Head of caudate nucleus (tissue), 42 donors: ENCODE results near the gene INPP4A.
"Not testable (repeated sequence)": the region's sequence is repeated elsewhere in the genome, so short reads cannot be mapped to it uniquely, and the experiment has no call there.

Experiments
- DNase-seq, 42 donors: peaks; one replicate each; pipeline versions ENCODE4 v3.0.0 to v3.0.0-alpha.2; 2020 to 2021; ENCODE audit warnings: mixed read lengths in 7 of 42
- intact Hi-C: fragments of 100-400 bp; cut with DNase I; formaldehyde crosslinking; loops from one replicate; pipeline ENCODE4 v1.15.0; 2022

Gene INPP4A

DNA sequence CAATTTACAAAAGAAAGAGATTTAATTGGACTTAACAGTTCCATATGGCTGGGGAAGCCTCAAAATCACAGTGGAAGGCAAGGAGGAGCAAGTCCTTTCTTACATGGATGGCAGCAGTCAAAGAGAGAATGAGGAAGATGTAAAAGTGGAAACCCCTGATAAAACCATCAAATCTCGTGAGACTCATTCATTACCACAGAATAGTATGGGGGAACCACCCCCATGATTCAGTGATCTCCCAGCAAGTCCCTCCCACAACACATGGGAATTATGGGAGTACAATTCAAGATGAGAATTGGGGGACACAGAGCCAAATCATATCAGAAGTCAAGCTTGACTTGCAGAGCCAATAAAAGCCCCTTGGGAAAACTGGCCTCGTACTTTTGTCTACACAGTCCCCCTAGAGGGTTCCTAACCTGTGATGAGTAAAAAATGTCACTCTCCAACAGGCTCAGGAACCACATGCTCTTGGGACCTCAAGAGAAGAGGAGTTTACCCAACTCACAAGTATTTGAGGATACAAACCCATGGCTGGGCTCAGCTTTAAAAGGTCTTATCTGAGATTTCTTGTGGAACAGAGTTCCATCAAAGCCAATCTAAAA lies 11.2 kb upstream of the INPP4A start:
- intact Hi-C loops: no loop called here
- no peak for DNase-seq

DNA sequence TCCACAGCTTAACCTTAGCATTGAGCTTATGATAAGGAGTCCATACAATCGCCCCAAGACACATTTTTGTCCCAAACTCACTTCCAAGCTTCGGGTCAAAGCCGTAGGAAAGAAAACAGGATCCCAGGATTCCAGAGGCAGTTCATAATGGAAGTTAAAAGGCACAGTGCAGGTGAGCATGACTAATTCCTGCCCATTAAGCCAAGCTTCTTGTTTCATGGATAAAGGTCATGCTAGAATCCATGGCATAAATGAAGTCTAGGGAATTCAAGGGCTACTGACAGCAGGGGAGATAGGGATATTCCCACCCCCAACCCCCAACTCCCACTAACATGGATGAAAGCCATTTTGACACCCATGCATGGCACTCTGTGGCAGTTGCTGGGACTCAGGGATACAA lies 10.2 kb upstream of the INPP4A start:
- DNase-seq: peak in 1 of 42 donors; percentile 7
- intact Hi-C loops: no loop called here

DNA sequence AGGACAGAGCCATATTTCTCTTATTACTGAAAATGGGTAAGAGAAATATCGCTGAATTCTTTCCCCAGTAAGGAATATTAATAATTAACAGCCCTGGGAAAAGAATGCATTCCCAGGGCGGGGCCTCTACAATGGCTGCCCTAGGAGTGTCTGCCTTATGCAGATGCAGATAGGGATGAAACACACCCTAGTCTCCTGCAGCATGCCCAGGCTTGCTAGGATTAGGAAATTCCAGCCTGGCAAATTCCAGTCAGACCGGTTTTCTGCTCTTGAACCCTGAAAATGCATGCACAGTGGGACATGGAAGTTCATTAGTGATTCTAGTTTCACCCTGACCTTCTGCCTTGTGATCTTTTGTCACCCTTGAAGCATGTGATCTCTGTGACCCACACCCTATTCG lies 9.0 kb upstream of the INPP4A start:
- intact Hi-C loops: not testable (repeated sequence)
- peak in 1 of 42 donors; percentile 8 for DNase-seq

DNA sequence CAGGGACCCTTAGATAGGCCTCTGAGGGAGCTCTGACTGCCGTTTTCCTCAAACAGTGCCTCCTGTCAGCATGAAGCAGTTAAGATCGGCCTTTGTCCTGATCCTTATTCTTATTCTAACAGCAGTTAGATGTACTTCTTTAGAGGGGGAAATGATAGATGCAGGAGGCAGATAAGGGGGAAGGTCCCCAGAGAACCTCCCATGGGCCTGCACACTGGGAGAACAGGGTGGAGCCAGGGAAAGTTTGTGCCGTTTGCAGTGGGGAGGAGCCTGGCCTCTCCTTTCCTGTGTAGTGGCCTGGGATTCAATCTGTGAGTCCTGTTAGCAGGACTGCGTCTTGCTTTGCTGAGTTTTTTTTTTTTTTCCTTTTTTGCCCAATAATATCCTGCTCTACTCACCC lies 7.9 kb upstream of the INPP4A start:
- peak in 1 of 42 donors; percentile 18 for DNase-seq
- intact Hi-C loops: no loop called here

DNA sequence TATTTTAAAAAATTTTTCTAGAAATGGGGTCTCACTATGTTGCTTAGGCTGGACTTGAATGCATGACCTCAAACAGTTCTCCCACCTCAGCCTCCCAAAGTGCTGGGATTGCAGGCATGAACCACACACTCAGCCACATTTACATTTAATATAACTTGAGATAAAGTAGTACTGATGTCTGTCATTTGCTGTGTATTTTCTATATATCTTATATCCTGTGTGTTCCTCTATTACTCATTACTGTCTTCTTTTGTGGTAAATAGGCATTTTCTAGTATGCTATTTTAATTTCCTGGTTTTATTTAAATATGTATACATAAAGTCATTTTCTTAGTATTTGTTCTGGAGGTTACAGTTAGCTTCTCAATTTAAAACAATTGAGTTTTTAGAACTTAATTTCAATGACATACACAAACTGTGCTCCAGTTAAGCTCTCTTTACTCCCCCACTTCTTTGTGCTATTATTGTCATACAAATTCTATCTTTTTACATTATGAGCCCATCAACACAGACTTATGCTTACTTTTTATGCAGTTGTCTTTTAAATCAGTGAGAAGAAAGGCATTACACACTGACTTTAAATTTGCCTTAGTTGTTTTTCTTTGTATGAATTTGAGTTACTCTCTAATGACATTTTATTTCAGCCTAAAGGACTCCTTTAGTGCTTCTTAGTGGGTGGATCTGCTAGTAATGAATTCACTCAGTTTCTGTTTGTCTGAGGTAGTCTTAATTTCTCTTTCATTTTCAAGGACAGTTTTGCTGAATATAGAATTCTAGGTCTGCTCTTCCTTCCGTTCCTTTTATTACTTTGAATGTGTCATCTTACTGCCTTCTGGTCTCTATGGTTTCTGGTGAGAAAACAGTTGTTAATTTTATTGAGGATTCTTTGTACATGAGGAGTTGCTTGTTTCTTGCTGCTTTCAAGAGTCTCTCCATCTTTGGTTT lies 6.2 kb upstream of the INPP4A start:
- intact Hi-C loops: no loop called here

DNA sequence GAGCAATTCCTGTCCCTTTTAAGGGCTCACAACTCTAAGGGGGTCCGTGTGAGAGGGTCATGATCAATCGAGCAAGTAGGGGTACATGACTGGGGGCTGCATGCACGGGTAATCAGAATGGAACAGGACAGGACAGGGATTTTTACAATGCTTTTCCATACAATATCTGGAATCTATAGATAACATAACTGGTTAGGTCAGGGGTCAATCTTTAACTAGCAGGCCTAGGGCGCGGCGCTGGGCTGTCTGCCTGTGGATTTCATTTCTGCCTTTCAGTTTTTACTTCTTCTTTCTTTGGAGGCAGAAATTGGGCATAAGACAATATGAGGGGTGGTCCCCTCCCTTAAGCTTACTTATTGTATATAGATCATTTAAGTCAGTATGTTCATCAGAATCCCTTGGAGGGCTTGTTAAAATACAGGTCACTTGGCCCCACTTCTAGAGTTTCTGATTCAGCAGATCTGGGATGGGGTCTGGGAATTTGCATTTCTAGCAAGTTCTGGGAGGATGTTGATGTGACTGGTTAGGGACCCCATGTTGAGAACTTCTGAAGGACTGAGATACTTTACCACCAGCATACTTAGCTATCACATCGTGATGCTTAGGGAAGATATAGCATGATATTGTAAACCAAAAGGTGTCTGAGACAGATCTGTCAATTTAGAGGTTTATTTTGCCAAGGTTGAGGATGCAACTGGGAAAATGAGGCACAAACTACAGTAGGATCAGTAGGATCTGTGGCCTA lies 2.8 kb upstream of the INPP4A start:
- intact Hi-C loops: no loop called here

More for the DNA sequence above, 6.2 kb upstream of the INPP4A start:
- peak in 1 of 42 donors; percentile 16 for DNase-seq

DNA sequence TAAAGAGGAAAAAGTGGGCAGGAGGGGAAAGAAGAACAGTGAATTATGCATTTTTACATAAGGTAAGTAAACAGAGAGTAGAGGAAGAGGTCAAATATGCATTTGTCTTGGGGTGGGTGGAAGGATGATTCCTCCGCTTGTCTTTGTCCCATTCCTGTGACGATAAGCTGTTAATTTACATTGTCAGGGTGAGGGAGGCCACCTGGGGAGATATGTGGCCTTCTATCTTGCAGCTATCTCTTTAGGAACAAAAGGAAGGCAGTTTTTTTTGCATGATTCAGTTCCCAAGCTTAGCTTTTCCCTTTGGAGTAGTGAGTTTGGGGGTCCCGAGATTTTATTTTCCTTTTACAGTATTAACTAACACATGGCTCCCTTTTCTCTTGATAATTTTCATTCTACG lies 2.2 kb upstream of the INPP4A start:
- intact Hi-C loops: no loop called here
- DNase-seq: peak in 1 of 42 donors; percentile 21

More for the DNA sequence above, 2.8 kb upstream of the INPP4A start:
- DNase-seq: peak in 1 of 42 donors; percentile 21

DNA sequence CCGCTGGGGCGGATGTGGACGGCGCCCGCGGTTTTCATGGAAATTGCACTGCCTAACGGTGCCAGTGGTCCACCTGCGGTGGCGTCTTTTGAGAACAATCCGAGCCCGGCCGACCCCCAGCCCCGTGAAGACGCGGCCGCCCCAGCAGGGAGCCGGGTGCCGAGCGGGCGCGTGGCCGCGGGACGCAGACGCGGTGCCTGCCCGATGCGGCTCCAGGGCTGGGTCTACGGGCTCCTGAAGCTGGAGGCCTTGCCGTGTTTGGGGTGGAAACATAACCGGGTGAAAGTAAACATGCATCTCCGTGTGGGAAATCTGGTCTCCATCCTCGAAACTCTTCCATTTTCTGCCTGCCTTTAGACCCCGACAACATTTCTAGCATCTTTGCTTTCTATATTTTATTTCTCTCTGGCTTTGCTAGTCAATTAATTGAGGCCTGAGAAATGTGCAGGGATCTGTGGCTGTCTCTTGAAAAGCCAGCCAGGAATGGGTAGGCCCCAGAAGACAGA lies 572 bp downstream of the INPP4A start:
- intact Hi-C loops: no loop called here
- DNase-seq: peak in 18 of 42 donors; percentile 27 to 63 (median 44)

DNA sequence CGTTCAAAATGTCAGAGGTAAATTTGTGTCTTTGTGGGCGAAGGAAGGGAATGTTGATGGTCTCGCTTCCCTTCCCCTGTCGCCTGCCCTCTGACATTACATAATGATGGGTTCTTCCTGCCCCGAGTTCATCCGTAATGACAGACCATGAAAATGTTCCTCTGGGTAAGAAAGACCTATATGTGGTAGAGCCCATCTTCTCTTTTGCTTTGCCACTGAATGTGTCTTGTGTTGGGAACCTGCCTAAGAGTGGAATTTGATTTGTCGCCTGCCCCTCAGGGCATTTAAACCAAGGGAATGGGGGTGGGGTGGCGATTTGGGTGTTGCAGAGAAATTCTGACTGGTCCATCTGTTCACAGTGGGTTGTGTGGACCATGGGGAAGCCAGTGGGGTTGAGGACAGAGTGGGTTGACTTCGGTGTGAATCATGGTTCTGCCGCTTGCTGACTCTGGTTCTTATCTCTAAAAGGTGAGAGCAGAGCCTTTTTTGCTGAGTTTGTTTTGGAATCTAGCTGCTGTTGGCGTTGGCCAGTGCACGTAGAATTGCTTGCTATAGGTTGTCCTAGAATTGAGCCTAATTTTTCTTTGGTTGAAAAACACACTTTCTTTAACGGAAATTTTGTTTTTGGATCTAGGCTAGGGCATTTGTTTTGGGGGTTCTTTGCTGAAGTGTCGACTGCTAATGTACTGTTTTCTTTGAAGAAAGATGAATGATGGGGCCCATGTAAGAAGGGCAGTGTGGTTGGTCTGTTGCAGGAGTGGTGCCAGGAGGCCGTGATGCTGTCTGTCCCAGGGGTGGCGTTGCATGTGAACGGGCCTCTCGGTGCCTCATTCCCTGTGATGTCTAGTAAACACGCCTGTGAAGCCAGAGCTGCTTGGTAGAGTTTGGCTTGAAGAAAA lies 1.3 kb downstream of the INPP4A start:
- intact Hi-C loops: no loop called here
- peak in 10 of 42 donors; percentile 19 to 51 (median 36) for DNase-seq

DNA sequence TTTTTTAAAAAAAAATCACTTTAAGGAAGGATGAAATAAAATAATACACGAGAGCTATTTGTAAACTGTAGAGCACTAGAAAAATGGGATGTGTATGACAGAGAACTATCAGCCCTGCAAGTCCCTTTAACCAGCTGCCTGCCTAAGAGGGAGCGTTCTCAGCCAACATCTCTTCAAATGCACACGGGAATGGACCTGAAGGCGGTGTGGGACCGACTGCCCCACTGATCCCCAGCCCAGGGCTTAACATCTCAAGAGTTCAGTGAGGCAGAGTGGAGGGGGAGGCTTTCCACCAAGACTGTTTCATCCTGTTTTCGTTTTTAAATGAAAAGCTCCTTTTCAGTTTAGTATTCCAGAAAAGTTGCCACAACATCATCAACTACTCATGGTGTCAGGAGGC lies 2.2 kb downstream of the INPP4A start:
- intact Hi-C loops: no loop called here
- peak in 1 of 42 donors; percentile 46 for DNase-seq

DNA sequence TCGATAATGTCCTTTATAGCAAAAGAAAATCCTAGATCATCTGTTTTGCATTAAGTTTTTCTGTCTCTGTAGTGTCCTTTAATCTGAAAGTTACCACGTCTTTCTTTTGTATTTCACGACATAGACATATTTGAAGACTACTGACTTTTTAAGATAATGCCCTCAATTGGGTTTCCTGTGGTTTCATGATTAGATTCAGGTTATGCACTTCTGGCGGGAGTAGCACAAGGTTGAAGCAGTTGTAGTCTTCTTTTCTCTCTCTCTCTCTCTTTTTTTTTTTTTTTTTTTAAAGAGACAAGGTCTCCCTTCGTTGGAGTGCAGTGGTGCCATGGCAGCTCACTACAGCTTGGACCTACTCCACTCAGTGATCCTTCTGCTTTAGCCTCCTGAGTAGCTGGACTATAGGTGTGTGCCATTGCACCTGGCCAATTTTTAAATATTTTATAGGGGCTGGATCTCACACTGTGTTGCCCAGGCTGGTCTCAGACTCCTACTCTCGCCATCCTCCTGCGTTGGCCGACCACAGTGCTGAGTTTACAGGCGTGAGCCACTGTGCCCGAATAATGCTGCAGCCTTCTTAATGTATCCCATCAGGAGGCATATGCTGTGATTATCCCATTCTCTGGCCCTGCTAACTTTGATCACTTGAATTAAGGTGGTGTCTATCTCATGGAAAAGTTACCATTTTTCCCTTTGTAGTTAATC lies 3.9 kb downstream of the INPP4A start:
- intact Hi-C loops: no loop called here
- peak in 1 of 42 donors; percentile 37 for DNase-seq

DNA sequence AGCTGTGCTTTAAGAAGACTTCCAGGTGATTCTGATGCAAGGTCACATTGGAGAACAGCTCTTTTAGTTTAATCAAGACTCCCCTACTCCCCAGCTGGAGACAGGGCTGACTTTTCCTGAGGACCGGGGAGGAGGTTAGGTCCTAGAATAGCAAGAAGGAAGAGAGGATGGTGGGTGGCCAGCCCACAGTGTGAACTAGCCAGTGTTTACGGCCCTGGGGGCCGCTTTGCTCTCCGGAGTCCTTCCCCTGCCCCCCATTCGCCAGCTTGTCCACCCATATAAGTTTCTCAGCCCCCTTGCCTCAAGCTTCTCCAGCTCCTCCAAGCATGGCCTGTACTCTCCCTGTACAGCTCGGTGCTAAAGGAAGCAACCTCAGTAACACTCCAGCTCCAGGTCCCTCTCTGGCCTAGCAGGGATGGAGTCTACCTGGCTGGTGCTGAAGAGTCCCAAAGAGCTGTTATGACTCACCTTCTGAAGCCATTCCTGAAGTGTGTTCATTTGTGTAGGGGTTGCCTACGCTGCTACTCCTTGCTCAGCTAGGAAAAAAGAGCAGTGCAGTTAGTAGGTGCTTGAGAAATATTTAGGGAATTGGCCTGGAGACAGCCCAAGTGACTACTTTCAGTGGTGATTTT lies 7.9 kb downstream of the INPP4A start:
- peak in 4 of 42 donors; percentile 36 to 60 (median 48) for DNase-seq
- intact Hi-C loops: no loop called here

DNA sequence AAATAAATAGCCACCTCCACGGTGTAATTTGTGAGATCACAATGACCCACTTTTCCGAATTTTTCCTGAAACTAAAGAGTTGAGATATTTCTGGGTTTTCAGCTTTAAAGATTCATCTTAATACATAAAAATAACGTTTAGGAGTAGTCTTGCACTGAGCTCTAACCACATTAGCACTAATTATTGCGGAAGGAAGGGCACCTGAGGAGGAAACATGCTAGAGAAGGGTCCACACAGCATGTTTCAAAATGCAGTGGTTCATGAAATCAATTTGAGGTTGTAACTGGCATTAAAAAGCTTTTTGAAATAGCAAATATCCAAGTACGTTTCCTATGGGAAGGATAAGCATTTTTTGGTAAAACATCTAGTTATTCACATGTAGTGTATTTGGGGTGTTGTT lies 8.4 kb downstream of the INPP4A start:
- intact Hi-C loops: no loop called here

DNA sequence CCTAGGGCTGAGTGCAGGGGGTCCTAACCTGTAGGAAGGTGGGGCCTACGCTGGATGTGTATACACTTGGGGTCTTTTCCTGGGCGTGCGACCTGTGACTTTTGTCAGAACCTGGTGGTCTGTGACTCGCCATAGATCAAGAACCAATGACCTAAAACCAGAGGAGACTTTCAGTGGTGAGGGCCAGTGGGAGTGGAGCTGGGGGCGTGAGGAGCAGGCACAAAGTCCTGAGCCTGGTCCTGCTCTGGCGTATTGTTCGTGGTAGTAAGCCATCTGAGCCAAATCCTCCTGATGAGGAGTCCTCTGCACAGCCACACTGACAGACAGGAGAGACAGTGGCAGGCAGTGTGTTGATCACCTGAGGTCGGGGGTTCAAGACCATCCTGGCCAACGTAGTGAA lies 8.9 kb downstream of the INPP4A start:
- peak in 1 of 42 donors; percentile 33 for DNase-seq
- intact Hi-C loops: no loop called here

More for the DNA sequence above, 8.4 kb downstream of the INPP4A start:
- no peak for DNase-seq

DNA sequence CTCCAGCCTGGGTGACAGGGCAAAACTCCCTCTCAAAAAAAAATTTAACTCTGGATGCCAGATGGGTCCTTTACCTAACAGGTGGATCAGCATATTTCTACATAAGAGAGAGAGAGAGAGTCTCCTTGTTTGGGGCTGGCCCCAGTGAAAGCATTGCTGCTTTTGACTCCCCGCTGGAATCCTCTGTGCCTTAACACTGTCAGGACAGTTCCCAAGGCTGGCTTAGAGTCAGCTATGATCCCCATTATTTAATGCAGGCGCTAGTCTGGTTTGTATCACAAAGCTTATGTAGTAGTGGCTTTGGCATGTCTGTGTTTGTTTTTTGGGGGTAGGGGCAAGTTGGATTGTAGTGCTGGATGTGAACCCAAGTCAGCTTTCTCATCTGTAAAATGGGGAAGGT lies 9.4 kb downstream of the INPP4A start:
- DNase-seq: peak in 1 of 42 donors; percentile 9
- intact Hi-C loops: no loop called here

DNA sequence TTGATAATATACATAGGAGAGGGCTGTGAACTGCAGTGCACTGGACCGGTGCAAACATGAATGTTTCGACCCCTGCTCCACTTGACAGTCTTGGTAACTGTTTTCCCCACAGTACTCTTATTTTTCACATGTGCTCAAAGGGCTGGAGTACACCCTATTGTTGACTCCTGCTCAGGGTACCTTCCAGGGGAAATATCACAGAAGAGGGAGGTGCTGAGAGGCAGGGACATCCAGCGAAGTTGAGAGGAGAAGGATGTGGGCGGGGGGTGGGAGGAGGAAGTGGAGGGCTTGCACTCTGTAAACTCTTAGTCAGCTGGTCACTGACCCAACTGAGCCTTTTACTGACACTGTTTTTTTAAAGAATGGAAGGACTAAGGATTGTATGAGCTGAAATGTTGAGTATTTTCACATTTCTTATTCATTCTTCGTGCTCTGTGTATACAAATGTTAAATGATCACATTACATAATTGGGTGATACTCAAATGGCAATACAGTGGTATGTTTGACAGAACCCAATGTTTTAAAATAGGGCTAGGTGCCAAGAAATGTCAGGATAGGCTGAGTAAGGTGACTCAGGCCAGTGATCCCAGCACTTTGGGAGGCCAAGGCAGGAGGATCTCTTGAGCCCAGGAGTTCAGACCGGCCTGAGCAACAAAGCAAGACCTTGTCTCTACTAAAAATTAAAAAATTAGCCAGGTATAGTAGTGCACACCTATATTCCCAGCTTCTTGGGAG lies 10.0 kb downstream of the INPP4A start:
- peak in 1 of 42 donors; percentile 40 for DNase-seq

More for the DNA sequence above, 10.0 kb downstream of the INPP4A start:
- intact Hi-C loops: no loop called here
